ENCODE data around the gene RECK.

Gene RECK

DNA sequence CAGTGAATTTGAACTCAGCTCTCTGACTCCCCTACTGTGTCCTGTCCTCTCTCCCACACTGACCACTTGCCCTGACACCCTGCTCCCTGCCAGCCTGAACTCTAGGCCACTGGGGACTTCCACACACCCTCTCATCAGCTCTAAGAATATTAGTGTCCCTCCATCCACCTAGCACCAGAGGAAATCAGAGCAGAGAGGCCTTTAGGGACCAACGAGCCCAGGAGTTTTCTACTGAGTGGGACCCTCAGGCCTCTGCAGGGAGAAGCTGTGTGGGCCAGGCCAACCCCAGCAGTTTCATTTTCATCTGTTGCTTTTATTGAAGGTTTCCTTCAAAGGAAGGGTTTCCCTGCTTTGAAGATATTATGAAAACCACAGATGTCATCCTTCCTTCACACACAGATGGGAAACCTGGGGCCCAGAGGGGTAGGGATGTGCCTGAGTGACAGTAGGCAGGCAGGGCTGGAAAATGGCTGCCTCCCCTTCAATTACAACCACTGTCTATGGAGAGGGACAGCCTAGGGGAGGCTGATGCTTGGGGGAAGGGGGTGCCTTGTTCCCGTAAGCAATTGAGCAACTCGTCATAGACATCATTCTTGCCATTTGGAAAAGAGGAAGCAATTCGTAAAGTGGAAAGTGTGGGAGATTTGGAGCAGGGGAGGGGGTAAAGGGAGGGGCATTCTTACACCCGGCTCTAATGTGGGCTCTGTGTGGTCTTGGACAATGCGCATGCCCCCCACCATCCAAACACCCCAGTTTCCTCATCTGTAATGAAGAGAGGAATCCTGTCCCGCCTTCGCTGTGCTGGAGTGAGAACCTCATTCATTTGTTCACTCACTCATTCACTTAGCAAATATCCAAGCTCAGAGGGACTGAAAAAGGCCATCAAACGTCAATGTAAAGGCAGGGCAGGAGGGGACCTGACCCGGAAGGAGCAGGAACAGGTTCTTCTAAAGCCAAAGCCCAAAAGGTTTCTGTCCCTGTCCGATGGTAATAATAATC, 103.7 kb downstream of the RECK start:
- no peak for DNase-seq (ENCODE audit: low read depth)

DNA sequence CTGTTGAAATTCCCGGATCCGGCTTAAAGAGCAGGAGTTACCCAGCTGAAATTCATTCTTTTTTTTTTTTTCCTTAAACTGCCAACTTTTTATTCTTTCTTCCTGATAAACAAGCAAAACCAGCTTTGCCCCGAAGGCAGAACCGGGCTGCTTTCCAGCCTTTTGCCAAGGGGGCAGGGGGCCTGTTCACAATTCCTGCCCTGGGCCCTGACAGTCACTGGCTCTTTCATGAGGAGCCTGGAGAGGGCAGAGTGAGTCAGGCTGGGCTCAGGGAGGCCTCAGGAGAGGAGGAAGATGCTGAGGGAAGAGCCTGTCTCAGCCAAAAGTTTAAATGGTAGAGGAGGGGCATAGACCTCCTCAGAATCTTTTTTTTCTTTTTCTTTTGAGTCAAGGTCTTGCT, 104.6 kb downstream of the RECK start:
- no peak for DNase-seq (ENCODE audit: low read depth)

DNA sequence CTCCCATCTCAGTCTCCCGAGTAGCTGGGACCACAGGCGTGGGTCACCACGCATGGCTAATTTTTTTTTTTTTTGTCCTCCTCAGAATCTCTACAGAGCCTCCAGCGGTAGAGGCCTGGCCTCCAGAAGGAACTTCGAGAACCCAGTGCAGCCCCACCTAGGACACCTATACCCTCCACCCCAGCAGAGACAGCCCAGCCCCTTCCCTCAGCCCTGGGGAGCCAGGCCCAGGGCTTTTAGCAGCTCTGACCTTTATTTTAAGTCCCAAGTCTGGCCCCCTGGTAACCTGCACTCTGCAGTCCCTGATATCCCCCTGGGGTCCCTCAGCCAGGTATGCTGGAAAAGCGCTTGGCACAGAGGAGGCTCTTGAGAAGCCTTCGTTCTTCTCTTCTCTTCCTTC, 105.0 kb downstream of the RECK start:
- DNase-seq (ENCODE audit: low read depth): no peak

DNA sequence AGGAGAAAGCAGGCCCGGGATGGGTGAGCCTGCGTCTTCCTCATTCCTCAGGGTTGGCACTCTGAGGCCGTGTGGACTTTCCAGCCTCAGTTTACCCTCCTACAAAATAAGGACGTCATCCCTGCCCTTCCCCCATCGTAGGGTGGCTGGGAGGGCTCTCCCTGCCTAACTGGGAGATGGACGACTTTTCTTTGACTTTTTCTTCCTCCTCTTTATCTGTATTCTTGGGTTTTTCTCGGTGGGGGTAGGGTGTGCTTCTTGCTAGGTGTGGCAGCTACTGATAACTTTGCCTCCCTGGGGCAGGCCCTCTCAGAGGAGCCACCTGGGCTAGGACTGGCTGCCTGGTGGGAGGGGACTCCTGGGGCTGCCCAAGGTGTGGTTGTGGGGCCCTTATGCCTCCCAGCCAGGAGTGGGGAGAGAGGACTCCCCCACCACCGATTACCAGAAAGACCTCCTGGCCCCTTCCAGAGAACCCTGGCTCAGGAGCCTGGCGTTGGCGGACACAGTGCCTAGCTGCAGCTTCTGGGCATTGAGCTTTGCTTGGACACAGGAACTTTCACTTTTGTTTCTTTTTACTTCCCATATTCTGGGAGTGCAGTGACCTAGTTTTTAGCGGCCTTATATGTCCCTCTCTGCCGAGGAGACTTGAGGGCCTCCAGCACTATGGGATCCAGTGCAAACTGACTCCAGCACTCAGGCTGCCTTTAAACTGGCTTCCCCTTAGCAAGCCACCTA, 106.0 kb downstream of the RECK start:
- no peak for DNase-seq (ENCODE audit: low read depth)

DNA sequence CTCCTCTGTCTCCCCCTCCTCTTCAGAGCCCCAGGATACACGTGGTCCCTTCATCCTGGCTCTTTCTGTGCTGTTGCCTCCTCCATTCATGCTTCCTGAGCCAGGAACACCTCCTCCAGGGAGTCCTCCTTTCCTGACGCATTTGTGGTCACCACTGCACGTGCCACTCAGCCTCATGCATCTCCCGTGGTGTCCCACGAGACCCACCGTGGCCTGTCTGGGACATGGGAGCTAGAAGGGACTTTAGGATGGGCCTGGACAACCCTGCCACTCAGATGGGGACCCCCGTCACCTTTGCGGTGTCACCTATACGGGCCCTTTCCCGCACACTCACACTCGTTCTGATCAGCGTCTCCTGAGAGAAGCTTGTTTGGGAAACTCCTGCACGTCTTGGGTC, 106.5 kb downstream of the RECK start:
- no peak for DNase-seq (ENCODE audit: low read depth)

DNA sequence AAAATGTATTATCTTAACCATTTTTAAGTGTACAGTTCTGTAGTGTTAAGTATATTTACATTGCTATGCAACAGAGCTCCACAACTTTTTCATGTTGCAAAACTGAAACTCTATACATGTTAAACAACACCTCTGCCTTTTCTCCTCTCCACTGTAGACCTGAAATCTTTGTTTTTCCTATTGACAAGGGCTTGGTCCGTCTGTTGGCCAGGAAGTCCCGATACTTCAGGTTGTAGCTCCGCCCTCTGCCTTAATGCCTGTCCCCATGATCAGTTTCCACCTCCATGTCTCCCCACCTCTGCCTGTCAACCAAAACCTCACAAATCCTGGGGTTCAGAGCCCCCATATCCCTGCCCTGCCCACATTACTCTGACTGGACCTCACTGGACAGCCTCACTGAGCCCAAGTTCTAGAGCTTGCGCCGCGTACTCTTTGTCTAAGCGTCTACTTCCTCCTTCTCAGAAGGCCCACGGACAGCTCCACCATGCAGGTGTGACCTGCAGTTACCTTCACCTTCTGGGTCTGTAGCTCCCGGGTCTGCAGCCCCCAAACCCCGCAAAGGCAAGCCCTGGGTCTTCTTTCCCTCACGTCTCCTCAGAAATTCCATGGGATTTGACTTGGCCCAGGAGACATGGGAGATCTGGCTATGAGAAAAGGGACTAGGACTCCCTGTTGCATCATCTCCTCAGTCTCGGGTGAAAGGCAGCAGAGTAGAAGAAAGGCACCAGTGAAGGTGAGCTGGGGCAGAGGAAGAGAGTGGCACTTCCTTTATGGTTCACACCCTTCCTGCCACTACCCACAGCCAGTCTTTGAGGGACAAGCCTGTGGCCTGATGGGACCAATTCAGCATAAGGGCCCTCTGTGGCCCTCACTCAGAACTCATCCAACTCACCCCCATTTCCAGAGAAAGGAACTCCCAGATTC, 107.9 kb downstream of the RECK start:
- no peak for DNase-seq (ENCODE audit: low read depth)

DNA sequence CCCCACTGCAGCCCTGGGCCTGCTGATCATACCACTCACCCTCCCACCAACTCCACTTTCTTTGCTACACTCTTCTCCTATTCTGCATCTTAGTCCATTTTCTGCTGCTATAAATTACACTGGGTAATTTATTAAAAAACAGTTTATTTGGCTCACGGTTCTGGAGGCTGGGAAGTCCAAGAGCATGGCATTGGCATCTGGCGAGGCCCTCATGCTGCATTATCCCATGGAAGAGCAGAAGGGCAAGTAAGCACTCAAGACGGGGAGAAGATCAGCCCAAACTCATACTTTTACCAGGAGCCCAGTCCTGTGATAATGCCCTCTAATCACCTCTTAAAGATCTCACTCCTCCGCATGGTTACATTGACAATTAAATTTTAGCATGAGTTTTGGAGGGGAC, 109.3 kb downstream of the RECK start:
- DNase-seq (ENCODE audit: low read depth): no peak

DNA sequence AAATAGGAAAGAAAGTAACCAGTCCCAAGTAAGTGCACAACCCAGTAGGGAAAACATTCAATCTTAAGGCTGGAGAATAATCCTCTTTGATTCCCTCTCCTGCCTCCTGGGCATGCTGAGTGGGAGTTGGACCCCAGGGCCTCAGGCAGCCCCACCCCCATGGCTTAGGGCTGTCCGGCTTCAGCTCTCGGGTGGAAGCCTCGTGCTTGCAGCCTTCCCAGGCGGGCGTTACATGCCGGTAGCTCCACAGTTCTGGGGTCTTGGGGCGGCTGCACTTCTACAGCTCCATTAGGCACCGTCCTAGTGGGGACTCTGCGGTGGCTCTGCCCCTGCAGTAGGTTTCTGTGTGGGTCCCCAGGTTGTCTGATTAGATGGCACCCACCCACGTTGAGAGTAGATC, 109.9 kb downstream of the RECK start:
- no peak for DNase-seq (ENCODE audit: low read depth)

DNA sequence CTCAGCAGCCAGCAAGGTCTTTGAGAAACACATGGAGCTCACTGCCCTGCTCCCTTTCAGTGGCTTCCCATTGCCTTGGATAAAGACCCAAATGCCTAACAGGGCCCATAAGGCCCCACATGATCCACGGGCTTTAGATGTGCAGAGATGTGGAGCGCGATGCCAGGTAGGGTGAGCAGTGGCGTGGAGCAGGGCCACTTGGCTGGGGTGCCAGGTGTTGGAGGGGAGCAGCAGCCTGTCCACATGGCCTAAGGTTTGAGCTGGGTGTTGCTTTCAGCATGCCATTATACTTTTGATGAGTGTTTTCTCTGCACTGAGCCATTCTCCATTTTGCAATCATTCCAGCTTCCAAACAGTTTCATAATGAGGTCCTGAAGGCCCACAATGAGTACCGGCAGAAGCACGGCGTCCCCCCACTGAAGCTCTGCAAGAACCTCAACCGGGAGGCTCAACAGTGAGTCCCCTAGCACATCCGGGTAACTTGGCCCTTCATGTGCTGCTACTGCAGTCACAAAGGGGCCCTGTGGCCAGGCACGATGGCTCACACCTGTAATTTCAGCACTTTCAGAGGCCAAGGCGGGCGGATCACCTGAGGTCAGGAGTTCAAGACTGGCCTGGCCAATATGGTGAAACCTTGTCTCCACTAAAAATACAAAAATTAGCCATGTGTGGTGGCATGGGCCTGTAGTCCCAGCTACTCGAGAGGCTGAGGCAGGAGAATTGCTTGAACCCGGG, 110.9 kb downstream of the RECK start:
- DNase-seq (ENCODE audit: low read depth): no peak

DNA sequence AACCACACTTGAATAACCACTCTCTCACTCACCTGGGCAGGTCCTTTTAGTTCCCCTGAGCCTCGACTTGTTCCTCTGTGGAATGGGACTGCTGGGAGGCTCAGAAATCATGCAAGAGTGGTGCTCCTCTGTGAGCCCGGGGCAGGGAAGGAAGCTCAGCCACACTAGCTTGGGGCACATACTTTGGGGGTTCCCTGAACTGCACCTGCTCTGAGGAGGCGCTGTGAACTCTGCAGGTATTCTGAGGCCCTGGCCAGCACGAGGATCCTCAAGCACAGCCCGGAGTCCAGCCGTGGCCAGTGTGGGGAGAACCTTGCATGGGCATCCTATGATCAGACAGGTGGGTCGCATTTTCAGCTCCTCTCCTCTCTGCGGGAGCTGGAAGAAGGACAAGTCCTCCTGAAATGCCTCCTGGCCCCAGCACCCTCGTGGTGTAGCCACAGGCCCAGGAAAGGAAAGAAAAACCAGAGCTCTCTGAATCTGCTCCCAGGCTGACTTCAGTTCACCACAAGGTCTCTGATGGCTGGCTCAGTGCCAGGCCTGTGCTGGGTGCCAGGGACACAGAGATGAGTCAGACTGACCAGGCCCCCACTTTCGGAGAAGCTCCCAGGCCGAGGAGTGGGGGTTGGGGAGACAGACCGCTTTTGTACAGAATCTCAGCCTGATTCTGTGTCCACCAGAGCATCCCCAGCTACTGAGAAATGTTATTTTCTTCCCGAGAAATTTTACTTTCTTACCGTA, 111.8 kb downstream of the RECK start:
- DNase-seq (ENCODE audit: low read depth): peak; percentile 61

DNA sequence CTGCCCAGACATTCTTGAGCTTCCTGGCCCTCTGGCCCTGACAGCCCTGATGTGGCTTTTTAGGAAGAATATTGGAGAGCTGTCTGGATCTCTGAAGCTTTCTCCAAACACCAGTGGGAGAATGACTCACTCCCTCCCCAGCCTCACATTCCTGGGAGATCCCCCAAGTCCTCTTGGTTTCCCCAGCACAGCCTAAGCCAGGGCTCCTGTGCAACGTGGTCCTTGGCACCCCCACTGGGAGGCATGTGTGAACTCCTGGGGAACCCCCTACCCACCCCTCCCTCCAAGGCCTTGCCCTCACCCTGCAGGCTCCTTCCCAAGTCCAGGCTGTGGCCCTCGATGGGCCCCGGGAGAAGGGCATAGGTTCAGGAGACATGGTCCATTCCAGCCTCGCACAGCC, 112.5 kb downstream of the RECK start:
- no peak for DNase-seq (ENCODE audit: low read depth)

DNA sequence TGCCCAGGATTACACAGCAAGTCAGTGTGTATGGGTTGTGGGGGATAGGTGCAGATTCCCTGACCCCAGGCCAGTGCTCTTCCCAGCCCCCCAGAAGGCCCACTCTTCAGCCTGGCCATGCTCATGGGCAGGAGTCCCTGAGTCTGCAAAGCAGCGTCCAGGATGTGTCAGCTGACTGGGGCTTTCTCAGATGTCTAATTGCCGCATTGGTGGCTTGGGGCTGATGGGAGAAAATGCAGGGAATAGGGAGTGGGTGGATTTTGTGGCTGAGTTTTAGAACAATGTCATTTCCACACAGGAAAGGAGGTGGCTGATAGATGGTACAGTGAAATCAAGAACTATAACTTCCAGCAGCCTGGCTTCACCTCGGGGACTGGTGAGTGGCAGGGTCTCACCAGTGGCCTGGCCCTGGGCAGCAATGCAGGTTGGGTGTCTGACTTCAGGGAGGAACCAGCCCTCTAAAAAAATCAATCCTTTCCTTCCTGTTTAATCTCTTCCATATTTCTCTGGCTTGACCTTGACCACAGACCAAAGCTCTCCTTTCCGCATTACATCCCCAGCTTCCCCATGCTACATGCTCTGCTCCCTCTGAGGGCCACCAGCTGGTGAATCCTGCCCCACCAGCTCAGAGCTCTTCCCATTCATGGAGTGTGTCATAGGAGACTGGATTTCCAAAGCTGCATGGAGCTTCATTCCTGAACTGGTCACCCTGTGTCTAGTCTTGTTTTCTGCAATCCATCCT, 114.0 kb downstream of the RECK start:
- no peak for DNase-seq (ENCODE audit: low read depth)

DNA sequence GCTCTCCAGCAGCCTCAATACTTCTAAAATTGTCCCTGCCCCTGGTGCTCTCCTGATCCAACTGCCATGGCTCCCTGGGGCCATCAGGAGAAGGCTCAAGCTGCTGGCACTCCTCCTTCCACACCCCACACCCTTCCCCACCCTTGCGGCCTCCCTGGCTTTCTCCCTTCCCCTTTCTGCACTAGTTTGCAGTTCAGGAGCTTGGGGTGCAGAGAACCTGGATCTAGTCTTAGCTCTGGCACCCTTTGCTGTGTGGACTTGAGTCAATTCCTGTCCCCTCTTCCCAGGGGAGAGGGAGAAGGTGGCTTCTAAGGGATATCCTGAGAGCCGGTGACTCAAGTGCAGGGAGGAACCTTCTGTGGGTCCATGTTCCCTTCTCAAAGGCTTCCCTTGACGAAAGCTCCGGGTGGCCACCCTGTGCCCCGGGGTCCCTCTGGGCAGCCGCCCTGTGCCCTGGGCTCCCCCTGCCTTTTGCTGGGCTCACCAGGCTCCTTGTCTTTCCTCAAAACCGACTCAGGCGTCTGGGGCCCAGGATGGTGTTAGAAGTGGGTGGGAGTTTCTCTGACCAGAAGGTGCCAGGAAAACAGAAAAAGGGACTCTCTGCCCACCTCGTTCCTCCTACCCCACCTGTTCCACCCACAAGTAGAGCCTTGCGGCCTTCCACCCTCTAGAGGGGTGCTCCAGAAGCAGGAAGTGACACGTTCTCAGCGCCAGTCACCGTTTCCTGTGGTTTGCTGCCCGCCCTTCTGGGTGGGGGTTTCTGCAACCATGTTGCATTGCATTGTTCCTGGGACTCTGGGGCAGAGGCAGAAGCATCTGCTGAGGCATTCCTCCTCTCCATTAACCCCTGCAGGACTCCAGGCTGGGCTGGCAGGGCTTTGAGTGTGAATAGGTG, 114.8 kb downstream of the RECK start:
- peak; percentile 78 for DNase-seq (ENCODE audit: low read depth)

DNA sequence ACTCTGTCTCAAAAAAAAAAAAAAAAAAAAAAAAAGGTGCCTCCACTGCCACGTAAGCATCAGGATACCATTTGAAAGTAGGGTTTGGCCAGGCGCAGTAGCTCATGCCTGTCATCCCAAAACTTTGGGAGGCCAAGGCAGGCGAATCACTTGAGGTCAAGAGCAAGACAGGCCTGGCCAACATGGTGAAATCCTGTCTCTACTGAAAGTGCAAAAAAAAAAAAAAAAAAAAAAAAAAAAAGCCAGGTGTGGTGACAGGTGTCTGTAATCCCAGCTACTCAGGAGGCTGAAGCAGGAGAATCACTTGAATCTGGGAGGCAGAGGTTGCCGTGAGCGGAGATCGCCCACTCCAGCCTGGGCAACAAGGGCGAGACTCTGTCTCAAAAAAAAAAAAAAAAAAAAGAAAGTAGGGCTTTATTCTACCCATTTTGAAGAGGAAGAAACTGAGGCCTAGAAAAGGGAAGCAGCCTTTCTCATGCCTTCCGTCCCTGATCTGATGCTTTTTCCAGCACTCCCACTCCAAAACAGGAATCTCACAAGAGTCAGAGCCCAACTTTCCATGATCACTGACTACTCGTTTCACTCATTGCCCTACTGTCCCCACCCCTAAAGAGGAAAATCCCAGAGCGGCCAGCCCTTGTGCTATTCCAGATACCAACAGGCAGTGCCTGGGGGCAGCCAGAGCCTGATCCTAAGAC, 116.2 kb downstream of the RECK start:
- DNase-seq (ENCODE audit: low read depth): no peak

DNA sequence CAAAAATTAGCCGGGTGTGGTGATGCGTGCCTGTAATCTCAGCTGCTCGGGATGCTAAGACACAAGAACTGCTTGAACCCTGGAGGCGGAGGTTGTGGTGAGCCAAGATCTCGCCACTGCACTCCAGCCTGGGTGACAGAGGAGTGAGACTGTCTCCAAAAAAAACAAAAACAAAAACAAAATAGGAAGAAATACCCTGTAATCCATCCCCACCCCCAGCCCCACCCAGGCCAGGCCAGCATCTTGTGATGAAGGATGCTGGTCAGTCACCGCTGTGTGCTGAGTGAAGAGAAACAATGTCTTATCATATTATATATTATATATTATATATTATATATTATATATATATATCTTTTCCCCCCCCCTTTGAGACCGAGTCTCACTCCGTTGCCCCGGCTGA, 117.0 kb downstream of the RECK start:
- no peak for DNase-seq (ENCODE audit: low read depth)

DNA sequence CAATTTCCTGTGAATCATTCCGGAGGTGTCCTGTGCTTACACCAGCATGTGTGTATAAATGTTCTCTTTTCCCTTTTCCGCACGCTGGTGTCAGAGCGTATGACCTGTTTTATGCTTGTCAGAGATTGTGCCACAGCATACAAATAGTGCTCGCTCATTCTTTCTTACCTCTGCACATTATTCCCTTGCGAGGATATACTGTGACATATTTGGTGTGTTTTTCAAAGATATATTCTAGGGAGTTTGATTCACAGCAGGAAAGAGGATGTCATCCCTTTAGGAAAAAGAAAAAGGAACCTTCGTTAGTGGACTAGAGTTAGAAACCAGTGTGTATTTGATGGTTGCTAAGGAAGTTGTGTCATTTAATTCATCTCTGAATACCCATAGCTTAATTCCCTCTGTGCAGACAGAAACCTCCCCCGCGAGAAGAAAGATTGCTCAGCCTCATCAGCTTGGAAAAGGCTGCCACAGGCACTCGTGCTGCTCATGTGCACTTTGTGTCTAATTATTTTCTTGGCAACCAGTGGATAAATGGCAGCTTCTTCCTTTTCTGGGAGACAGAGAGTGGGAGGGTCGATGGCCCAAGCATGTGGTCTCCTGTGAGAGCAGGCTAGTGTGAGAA, 117.7 kb downstream of the RECK start:
- DNase-seq (ENCODE audit: low read depth): no peak

DNA sequence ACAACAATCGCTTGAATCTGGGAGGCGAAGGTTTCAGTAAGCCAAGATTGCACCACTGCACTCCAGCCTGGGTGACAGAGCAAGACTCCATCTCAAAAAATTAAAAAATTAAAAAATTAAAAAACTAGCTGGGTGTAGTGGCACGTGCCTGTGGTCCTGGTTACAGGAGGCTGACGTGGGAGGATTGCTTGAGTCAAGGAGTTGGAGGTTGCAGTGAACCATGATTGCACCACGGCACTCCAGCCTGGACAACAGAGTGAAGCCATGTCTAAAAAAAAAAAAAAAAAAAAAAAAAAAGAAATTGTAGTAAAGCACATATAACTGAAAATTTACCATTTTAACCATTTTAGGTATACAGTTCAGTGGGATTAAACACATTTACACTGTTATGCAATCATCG, 119.4 kb downstream of the RECK start:
- no peak for DNase-seq (ENCODE audit: low read depth)

DNA sequence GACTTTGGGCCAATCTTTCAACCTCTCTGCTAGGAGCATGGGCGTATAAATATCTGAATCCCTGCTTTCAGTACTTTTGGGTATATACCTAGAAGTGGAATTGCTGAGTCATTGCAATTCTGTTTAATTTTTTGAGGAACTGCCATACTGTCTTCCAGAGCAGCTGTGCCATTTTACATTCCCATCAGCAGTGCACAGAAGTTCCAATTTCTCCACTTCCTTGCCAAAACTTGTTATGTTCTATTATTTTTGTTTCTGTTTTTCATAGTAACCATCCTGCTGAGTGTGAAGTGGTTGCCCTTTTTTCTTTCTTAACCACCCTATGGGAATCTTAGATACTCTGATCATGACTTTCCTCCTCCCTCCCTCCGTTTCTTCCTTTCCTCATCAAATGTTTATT, 121.4 kb downstream of the RECK start:
- no peak for DNase-seq (ENCODE audit: low read depth)
